Measurements from ENCODE around the gene ZNF148.

GRCh38 chr3:125357837-125358236 is 17.3 kb downstream of the ZNF148 start:
- TF ChIP-seq POLR2AphosphoS5 (IDR thresholded peaks at IDR 0.05), result no peak
- TF ChIP-seq CTCF (IDR thresholded peaks at IDR 0.05), result no peak
- no peak for TF ChIP-seq EP300 (IDR thresholded peaks at IDR 0.05)
- no peak for TF ChIP-seq POLR2A (IDR thresholded peaks at IDR 0.05; ENCODE audit: low read depth)

Data from esophagus muscularis mucosa (tissue), 4 donors.